Measurements from ENCODE around the gene HSPD1. TPM values are rescaled to one million over a fixed set of nuclear protein-coding genes. Genes with fewer than 3 reads are reported as not detected.

The HSPD1 gene
- polyA plus RNA-seq (2011; rRNA removed) (216 and 283 TPM in 2 replicates), polyA minus RNA-seq (2011; rRNA and poly(A)+ RNA removed) (148 and 206 TPM in 2 replicates)

- Histone ChIP-seq H3K9me3 (ENCODE audit: control insufficient read depth, insufficient read depth, low read length) (no peaks in the 10 kb centered on the region; the same call in 1 of the 2 replicates), H3K27me3 (ENCODE audit: control insufficient read depth, insufficient read depth, low read length) (no peaks in the 10 kb centered on the region), H3K27ac (ENCODE audit: low read depth, low read length) (peak within 1 kb of the TSS; percentile 91), H3K4me3 (ENCODE audit: low read depth, low read length) (peak within 1 kb of the TSS; percentile 87)
- DNase-seq (ENCODE audit: low read depth, low spot score), result peak; percentile 98
- ChIA-PET CTCF (no interaction called here), POLR2A (interaction anchor here (0.6 to 4.3 kb wide), 13 partner anchors 8 to 207 kb away, joined by 3 to 47 read pairs (median 6); partner anchors contain the start of genes COQ10B, MARS2, MOB4 and RFTN2)
- no peak for TF ChIP-seq CTCF (IDR thresholded peaks at IDR 0.05; ENCODE audit: low read depth, low read length)
These were observed at the start of gene HSPD1, which contains the start of gene HSPE1 for GRCh38 chr2:197499594-197500502. TSS of gene HSPD1 (minus strand) at chr2:197499840. CDS start at chr2:197498848, 992 bp downstream. TSS of gene HSPE1 (plus strand) at chr2:197500379. CDS start at chr2:197500437, 58 bp downstream.

- CTCF ChIA-PET, result no interaction called here
- POLR2A ChIA-PET, result no interaction called here
- Histone ChIP-seq H3K9me3 (ENCODE audit: control insufficient read depth, insufficient read depth, low read length) (no peaks in the 10 kb centered on the region), H3K4me3 (ENCODE audit: low read depth, low read length) (no peak overlapping the region), H3K27ac (ENCODE audit: low read depth, low read length) (no peak overlapping the region), H3K27me3 (ENCODE audit: control insufficient read depth, insufficient read depth, low read length) (no peaks in the 10 kb centered on the region)
- no peak for DNase-seq (ENCODE audit: low read depth, low spot score)
- TF ChIP-seq CTCF (IDR thresholded peaks at IDR 0.05; ENCODE audit: low read depth, low read length), result no peak
These were observed 48.9 kb upstream of the HSPD1 start for GRCh38 chr2:197548582-197548981.

GRCh38 chr2:197547163-197547900 lies 47.7 kb upstream of the HSPD1 start:
- CTCF ChIA-PET, result no interaction called here
- no peaks in the 10 kb centered on the region for H3K9me3 ChIP-seq (ENCODE audit: control insufficient read depth, insufficient read depth, low read length)
- no peaks in the 10 kb centered on the region for H3K27me3 ChIP-seq (ENCODE audit: control insufficient read depth, insufficient read depth, low read length)
- H3K4me3 ChIP-seq (ENCODE audit: low read depth, low read length), result no peak overlapping the region
- DNase-seq (ENCODE audit: low read depth, low spot score), result no peak
- H3K27ac ChIP-seq (ENCODE audit: low read depth, low read length), result no peak overlapping the region
- POLR2A ChIA-PET, result no interaction called here
- TF ChIP-seq CTCF (IDR thresholded peaks at IDR 0.05; ENCODE audit: low read depth, low read length), result no peak

GRCh38 chr2:197543206-197543605 lies 43.6 kb upstream of the HSPD1 start:
- Histone ChIP-seq H3K9me3 (ENCODE audit: control insufficient read depth, insufficient read depth, low read length) (no peaks in the 10 kb centered on the region), H3K27me3 (ENCODE audit: control insufficient read depth, insufficient read depth, low read length) (no peaks in the 10 kb centered on the region), H3K27ac (ENCODE audit: low read depth, low read length) (no peak overlapping the region), H3K4me3 (ENCODE audit: low read depth, low read length) (no peak overlapping the region)
- POLR2A ChIA-PET, result no interaction called here
- CTCF ChIA-PET, result no interaction called here
- no peak for TF ChIP-seq CTCF (IDR thresholded peaks at IDR 0.05; ENCODE audit: low read depth, low read length)
- DNase-seq (ENCODE audit: low read depth, low spot score), result no peak

Data from AG04450 (cell line).